GM18520 (cell line): ENCODE data around the gene SLC48A1.

Source experiments
- ATAC-seq: cut with Tn5 transposase; IDR thresholded peaks from one replicate; pipeline ENCODE4 v1.9.1; 2021; ENCODE audit not compliant: unreplicated experiment

SLC48A1 gene

GRCh38 chr12:47789712-47790489, 16.9 kb downstream of the SLC48A1 start:
- no peak for ATAC-seq

GRCh38 chr12:47790676-47791350, 17.8 kb downstream of the SLC48A1 start:
- no peak for ATAC-seq

- no peak for ATAC-seq
Measured at GRCh38 chr12:47791351-47791746, 18.3 kb downstream of the SLC48A1 start.

- no peak for ATAC-seq
Measured at GRCh38 chr12:47791874-47792273, 18.8 kb downstream of the SLC48A1 start.

GRCh38 chr12:47793015-47793681, 20.1 kb downstream of the SLC48A1 start:
- no peak for ATAC-seq

- no peak for ATAC-seq
Measured at GRCh38 chr12:47794679-47795078, 21.6 kb downstream of the SLC48A1 start.

- ATAC-seq = no peak
Measured at GRCh38 chr12:47795121-47795813, 22.2 kb downstream of the SLC48A1 start.

GRCh38 chr12:47795814-47796411, 22.9 kb downstream of the SLC48A1 start:
- ATAC-seq = no peak

GRCh38 chr12:47797441-47797840, 24.4 kb downstream of the SLC48A1 start:
- no peak for ATAC-seq

GRCh38 chr12:47798382-47798948, 25.4 kb downstream of the SLC48A1 start:
- ATAC-seq = no peak

- ATAC-seq = no peak
Measured at GRCh38 chr12:47799357-47799955, 26.4 kb downstream of the SLC48A1 start.

GRCh38 chr12:47800582-47800981, 27.5 kb downstream of the SLC48A1 start:
- no peak for ATAC-seq

GRCh38 chr12:47801170-47801903, 28.3 kb downstream of the SLC48A1 start:
- ATAC-seq = no peak

- no peak for ATAC-seq
Measured at GRCh38 chr12:47801904-47802246, 28.8 kb downstream of the SLC48A1 start.

- no peak for ATAC-seq
Measured at GRCh38 chr12:47802312-47802711, 29.3 kb downstream of the SLC48A1 start.

- no peak for ATAC-seq
Measured at GRCh38 chr12:47803191-47803875, 30.3 kb downstream of the SLC48A1 start.

GRCh38 chr12:47804171-47804570, 31.1 kb downstream of the SLC48A1 start:
- ATAC-seq = no peak

- no peak for ATAC-seq
Measured at GRCh38 chr12:47805417-47805816, 32.4 kb downstream of the SLC48A1 start.

- ATAC-seq = no peak
Measured at GRCh38 chr12:47807338-47807737, 34.3 kb downstream of the SLC48A1 start.
